GM19035 (cell line): ENCODE data around the gene ASTN2.
"Not testable (repeated sequence)": the region's sequence is repeated elsewhere in the genome, so short reads cannot be mapped to it uniquely, and the experiment has no call there.

ENCODE experiments used
- ATAC-seq: cut with Tn5 transposase; IDR thresholded peaks from one replicate; pipeline ENCODE4 v1.9.1; 2021; ENCODE audit not compliant: unreplicated experiment

The ASTN2 gene

GRCh38 chr9:116895961-116896360 is 518.9 kb downstream of the ASTN2 start:
- no peak for ATAC-seq

- ATAC-seq, result no peak
These were observed 523.4 kb downstream of the ASTN2 start for GRCh38 chr9:116891424-116891823.

GRCh38 chr9:116888476-116888875 is 526.4 kb downstream of the ASTN2 start:
- not testable (repeated sequence) for ATAC-seq

- no peak for ATAC-seq
These were observed 526.8 kb downstream of the ASTN2 start for GRCh38 chr9:116888066-116888465.

- ATAC-seq, result no peak
These were observed 531.2 kb downstream of the ASTN2 start for GRCh38 chr9:116883676-116884075.

- ATAC-seq, result no peak
These were observed 537.8 kb downstream of the ASTN2 start for GRCh38 chr9:116877072-116877471.

GRCh38 chr9:116875576-116875975 is 539.3 kb downstream of the ASTN2 start:
- ATAC-seq, result no peak

- no peak for ATAC-seq
These were observed 540.6 kb downstream of the ASTN2 start for GRCh38 chr9:116873937-116874914.

- ATAC-seq, result no peak
These were observed 541.4 kb downstream of the ASTN2 start for GRCh38 chr9:116873491-116873890.

- ATAC-seq, result no peak
These were observed 544.3 kb downstream of the ASTN2 start for GRCh38 chr9:116870566-116870965.

GRCh38 chr9:116868201-116868600 is 546.7 kb downstream of the ASTN2 start:
- peak; percentile 66 for ATAC-seq

- no peak for ATAC-seq
These were observed 553.5 kb downstream of the ASTN2 start for GRCh38 chr9:116861321-116861720.

- ATAC-seq, result peak; percentile 71
These were observed 554.2 kb downstream of the ASTN2 start for GRCh38 chr9:116860509-116861120.

- ATAC-seq, result no peak
These were observed 555.1 kb downstream of the ASTN2 start for GRCh38 chr9:116859763-116860162.

GRCh38 chr9:116857321-116857720 is 557.5 kb downstream of the ASTN2 start:
- ATAC-seq, result no peak

GRCh38 chr9:116855881-116856662 is 558.8 kb downstream of the ASTN2 start:
- ATAC-seq, result no peak

GRCh38 chr9:116849721-116850120 is 565.1 kb downstream of the ASTN2 start:
- ATAC-seq, result no peak

GRCh38 chr9:116844621-116845020 is 570.2 kb downstream of the ASTN2 start:
- no peak for ATAC-seq

GRCh38 chr9:116843863-116844620 is 570.8 kb downstream of the ASTN2 start:
- no peak for ATAC-seq

- no peak for ATAC-seq
These were observed 572.2 kb downstream of the ASTN2 start for GRCh38 chr9:116842658-116843057.

- not testable (repeated sequence) for ATAC-seq
These were observed 576.4 kb downstream of the ASTN2 start for GRCh38 chr9:116838468-116838867.
